GM12891 (cell line): ENCODE measurements around the gene TMEM106C. TPM values are rescaled to one million over a fixed set of nuclear protein-coding genes. Genes with fewer than 3 reads are reported as not detected.

ENCODE experiments used
- DNase-seq: peaks from one replicate; pipeline ENCODE4 v3.0.0; 2011; ENCODE audit warnings: low spot score; ENCODE audit not compliant: insufficient read length
- FAIRE-seq: peaks from 2 replicates; lab custom pipeline; 2011; peaks lifted over from hg19 to GRCh38; lab: Jason Lieb, UNC
- PAX5 ChIP-seq: IDR thresholded peaks from 2 replicates; pipeline ENCODE4 v1.6.1; 2011; ENCODE audit warnings: low read length, moderate library complexity, mild to moderate bottlenecking; ENCODE audit not compliant: insufficient read depth, severe bottlenecking
- POLR2A ChIP-seq: IDR thresholded peaks from 2 replicates; pipeline ENCODE4 v1.6.1; 2011; ENCODE audit warnings: low read depth, low read length, control low read depth
- POLR2AphosphoS5 ChIP-seq: IDR thresholded peaks from 2 replicates; pipeline ENCODE4 v1.6.1; 2011; ENCODE audit warnings: low read depth, low read length, control low read depth
- POU2F2 ChIP-seq: IDR thresholded peaks from 2 replicates; pipeline ENCODE4 v1.6.1; 2011; ENCODE audit warnings: low read depth, mild to moderate bottlenecking, control low read depth, low read length, moderate library complexity
- SPI1 ChIP-seq: IDR thresholded peaks from 2 replicates; pipeline ENCODE4 v1.6.1; 2011; ENCODE audit warnings: low read depth, low read length, control low read depth
- TAF1 ChIP-seq: IDR thresholded peaks from 2 replicates; pipeline ENCODE4 v1.6.1; 2011; ENCODE audit warnings: low read depth, low read length, control low read depth
- polyA plus RNA-seq: library from polyadenylated mRNA; unstranded; fragments of >200 nt; gene quantifications from one replicate; pipeline ENCODE4 v1.2.1, GENCODE V29; 2012; ENCODE audit warnings: low read depth, missing spikeins, inconsistent platforms; ENCODE audit not compliant: missing spikeins

TMEM106C gene
- 81.9 TPM for polyA plus RNA-seq

GRCh38 chr12:47963340-47964040, at the start of gene TMEM106C:
TMEM106C (plus strand) TSS chr12:47963596; CDS start chr12:47964237, 641 bp downstream.
- peak; percentile 98 for DNase-seq
- peak; percentile 100 for FAIRE-seq
- TF ChIP-seq TAF1 (no peak), SPI1 (no peak), POU2F2 (no peak), POLR2A (0 out of 2 replicates have a peak, but pooled peaks have one; percentile 27)

GRCh38 chr12:47920913-47921312, 42.5 kb upstream of the TMEM106C start:
- FAIRE-seq (no peak), DNase-seq (no peak)
- no peak for TF ChIP-seq SPI1
- TF ChIP-seq POU2F2: no peak
- no peak for TF ChIP-seq POLR2AphosphoS5
- TF ChIP-seq POLR2A: no peak
- TF ChIP-seq TAF1: no peak
- no peak for TF ChIP-seq PAX5

GRCh38 chr12:47921907-47922306, 41.5 kb upstream of the TMEM106C start:
- TF ChIP-seq TAF1: no peak
- no peak for TF ChIP-seq SPI1
- no peak for TF ChIP-seq POLR2AphosphoS5
- no peak for TF ChIP-seq PAX5
- TF ChIP-seq POLR2A: no peak
- no peak for TF ChIP-seq POU2F2
- FAIRE-seq (no peak), DNase-seq (no peak)

GRCh38 chr12:47927346-47927745, 36.0 kb upstream of the TMEM106C start:
- no peak for FAIRE-seq
- TF ChIP-seq PAX5 (no peak), POLR2A (no peak), TAF1 (no peak), POU2F2 (no peak), SPI1 (no peak)

GRCh38 chr12:47930634-47931033, 32.8 kb upstream of the TMEM106C start:
- DNase-seq: no peak
- FAIRE-seq: no peak
- TF ChIP-seq POU2F2 (no peak), TAF1 (no peak), PAX5 (no peak), POLR2A (no peak), SPI1 (no peak), POLR2AphosphoS5 (no peak)

More at GRCh38 chr12:47927346-47927745, 36.0 kb upstream of the TMEM106C start:
- no peak for DNase-seq

GRCh38 chr12:47931187-47931586, 32.2 kb upstream of the TMEM106C start:
- FAIRE-seq (no peak), DNase-seq (no peak)
- TF ChIP-seq SPI1: no peak
- TF ChIP-seq POU2F2: no peak
- TF ChIP-seq PAX5: no peak
- no peak for TF ChIP-seq POLR2A
- TF ChIP-seq TAF1: no peak
- no peak for TF ChIP-seq POLR2AphosphoS5

- no peak for DNase-seq
- TF ChIP-seq PAX5 (no peak), POLR2A (no peak), SPI1 (no peak), TAF1 (no peak), POU2F2 (no peak), POLR2AphosphoS5 (no peak)
- no peak for FAIRE-seq
Observed at GRCh38 chr12:47935184-47935583, 28.2 kb upstream of the TMEM106C start.

- no peak for TF ChIP-seq PAX5
- TF ChIP-seq TAF1: no peak
- no peak for TF ChIP-seq SPI1
- TF ChIP-seq POLR2AphosphoS5: no peak
- TF ChIP-seq POU2F2: no peak
- no peak for TF ChIP-seq POLR2A
- DNase-seq (no peak), FAIRE-seq (no peak)
Observed at GRCh38 chr12:47938093-47938492, 25.3 kb upstream of the TMEM106C start.

- DNase-seq (no peak), FAIRE-seq (no peak)
- TF ChIP-seq PAX5: no peak
- TF ChIP-seq POLR2AphosphoS5: no peak
- TF ChIP-seq POU2F2: no peak
- TF ChIP-seq POLR2A: no peak
- TF ChIP-seq SPI1: no peak
- no peak for TF ChIP-seq TAF1
Observed at GRCh38 chr12:47938594-47938993, 24.8 kb upstream of the TMEM106C start.
